WI38 (cell line): ENCODE measurements around the gene CCDC8.
"Not testable (repeated sequence)": the region's sequence is repeated elsewhere in the genome, so short reads cannot be mapped to it uniquely, and the experiment has no call there.

Experiments
- H3K4me3 ChIP-seq: 2 replicates; pipeline ENCODE4 v1.5.1; 2011; ENCODE audit warnings: low read depth, mild to moderate bottlenecking, control low read depth, low read length
- TF ChIP-seq, protein P1 (sequence below): IDR thresholded peaks from 2 replicates; pipeline ENCODE4 v1.5.1; 2012; ENCODE audit warnings: low read depth, mild to moderate bottlenecking, control low read depth, low read length

Gene CCDC8

DNA sequence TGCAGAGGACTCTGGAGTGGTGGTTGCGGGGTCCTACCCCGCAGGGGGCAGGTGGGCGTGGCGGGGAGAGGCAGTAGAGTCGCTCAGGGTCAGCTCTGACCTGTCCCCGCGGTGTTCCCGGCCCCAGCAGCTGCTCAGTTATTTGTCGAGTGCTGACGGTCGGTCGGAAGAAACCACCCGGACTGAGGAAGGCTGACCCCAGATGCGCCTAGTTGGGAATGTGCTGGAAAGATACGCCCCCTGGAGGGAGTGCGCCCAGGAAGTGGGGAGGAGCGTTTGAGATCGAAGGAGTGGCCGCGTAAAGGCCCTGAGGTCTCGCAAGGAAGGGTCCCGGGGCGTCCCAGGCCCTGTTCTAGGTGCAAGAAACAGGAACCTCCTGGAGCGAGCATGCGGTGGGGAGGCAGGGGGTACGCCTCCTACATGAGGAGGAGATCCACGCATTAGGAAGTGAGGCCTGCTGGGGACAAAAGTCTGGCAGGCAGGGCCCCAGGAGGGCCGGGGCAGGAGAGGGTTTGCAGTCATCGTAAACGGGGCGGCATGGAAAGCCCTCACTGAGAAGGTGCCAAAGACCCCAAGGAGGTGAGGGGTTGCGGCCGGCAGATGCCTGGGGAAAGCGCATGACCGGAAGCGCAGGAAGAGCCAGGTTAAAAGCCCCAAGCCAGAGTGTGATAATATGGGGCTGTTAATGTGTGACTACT lies 9.2 kb downstream of the CCDC8 start:
- TF ChIP-seq, protein P1, sequence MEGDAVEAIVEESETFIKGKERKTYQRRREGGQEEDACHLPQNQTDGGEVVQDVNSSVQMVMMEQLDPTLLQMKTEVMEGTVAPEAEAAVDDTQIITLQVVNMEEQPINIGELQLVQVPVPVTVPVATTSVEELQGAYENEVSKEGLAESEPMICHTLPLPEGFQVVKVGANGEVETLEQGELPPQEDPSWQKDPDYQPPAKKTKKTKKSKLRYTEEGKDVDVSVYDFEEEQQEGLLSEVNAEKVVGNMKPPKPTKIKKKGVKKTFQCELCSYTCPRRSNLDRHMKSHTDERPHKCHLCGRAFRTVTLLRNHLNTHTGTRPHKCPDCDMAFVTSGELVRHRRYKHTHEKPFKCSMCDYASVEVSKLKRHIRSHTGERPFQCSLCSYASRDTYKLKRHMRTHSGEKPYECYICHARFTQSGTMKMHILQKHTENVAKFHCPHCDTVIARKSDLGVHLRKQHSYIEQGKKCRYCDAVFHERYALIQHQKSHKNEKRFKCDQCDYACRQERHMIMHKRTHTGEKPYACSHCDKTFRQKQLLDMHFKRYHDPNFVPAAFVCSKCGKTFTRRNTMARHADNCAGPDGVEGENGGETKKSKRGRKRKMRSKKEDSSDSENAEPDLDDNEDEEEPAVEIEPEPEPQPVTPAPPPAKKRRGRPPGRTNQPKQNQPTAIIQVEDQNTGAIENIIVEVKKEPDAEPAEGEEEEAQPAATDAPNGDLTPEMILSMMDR = no peak
- no peak overlapping the region for H3K4me3 ChIP-seq

GRCh38 chr19:46402725-46403124 lies 10.6 kb downstream of the CCDC8 start:
- H3K4me3 ChIP-seq = no peak overlapping the region
- TF ChIP-seq, protein P1 = no peak

DNA sequence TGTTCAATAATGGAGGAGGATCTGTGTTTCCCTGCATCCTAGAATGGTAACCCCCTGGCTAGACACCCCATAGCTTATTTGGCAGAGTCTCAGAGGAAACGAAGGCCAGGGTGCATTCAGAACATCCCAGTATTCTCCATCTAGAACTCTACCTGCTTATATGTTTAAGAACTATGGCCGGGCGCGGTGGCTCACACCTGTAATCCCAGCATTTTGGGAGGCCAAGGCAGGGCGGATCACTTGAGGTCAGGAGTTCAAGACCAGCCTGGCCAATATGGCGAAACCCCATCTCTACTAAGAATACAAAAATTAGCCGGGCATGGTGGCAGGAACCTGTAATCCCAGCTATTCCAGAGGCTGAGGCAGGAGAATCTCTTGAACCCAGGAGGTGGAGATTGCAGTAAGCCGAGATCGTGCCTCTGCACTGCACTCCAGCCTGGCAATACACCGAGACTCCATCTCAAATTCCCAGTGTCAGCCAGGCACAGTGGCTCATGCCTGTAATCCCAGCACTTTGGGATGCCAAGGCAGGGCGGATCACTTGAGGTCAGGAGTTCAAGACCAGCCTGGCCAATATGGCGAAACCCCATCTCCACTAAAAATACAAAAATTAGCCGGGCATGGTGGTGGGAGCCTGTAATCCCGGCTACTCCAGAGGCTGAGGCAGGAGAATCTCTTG lies 15.4 kb downstream of the CCDC8 start:
- not testable (repeated sequence) for H3K4me3 ChIP-seq

GRCh38 chr19:46394402-46394797 lies 19.0 kb downstream of the CCDC8 start:
- no peak overlapping the region for H3K4me3 ChIP-seq
- TF ChIP-seq, protein P1 = no peak

DNA sequence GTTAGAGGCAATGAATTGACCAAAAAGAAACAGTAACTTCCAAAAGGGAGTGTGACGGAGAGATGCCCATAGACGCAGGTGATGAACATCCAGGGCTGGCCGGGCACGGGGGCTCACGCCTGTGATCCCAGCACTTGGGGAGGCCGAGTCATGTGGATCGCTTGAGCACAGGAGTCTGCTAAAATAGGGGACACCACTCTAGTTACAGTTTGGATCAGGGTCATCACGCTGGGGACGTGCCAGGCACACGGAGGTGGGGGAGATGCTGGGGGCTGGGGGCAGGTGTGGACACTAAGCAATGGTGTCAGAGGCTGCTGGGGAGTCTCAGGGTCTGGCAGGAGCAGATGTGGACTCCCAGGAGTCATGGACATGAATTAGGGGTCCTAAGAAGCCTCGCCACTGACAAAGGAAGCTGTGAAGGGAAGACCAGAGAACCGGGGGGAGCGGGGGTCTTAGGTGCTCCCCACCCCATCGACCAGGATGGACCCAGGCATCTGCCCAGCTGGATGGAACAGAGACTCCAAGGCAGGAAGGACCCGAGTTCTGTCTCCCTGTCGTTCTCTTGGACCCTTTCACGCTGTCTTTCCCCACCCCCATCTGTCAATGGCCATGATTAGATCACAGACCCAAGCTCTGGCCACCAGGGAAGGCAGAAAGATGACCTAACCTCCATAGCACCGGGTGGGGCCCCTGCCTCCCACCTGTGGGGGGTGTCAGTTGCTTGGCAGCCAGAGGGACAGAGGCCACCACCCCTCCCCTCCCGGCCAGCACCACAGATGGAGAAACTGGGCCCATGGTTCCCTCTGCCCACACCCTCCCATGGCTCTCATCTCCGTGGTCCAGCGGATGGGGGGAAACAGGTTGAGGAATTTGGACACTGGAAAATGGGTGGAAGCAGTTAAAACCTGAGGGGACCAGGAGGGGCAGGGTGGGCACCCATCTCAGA lies 19.6 kb downstream of the CCDC8 start:
- TF ChIP-seq, protein P1 = no peak
- no peak overlapping the region for H3K4me3 ChIP-seq

DNA sequence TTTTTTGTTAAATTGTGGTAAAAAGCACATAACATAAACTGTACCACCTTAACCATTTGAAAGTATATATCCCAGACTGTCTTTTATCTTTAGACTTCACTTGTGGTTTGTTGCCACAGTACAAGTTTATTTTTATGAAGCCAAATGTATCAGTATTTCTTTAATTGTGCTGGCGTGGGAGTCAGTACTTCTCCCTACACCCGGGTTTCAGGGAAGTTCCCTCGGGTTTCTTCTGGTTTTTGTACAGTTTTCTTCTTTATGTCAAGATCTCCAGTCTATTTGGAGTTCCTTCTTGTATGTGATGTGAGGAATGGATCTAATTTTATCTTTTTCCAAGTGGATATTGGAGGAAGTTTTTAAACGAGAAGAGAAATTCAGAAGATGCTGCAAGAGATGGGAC lies 20.5 kb downstream of the CCDC8 start:
- TF ChIP-seq, protein P1 = no peak

DNA sequence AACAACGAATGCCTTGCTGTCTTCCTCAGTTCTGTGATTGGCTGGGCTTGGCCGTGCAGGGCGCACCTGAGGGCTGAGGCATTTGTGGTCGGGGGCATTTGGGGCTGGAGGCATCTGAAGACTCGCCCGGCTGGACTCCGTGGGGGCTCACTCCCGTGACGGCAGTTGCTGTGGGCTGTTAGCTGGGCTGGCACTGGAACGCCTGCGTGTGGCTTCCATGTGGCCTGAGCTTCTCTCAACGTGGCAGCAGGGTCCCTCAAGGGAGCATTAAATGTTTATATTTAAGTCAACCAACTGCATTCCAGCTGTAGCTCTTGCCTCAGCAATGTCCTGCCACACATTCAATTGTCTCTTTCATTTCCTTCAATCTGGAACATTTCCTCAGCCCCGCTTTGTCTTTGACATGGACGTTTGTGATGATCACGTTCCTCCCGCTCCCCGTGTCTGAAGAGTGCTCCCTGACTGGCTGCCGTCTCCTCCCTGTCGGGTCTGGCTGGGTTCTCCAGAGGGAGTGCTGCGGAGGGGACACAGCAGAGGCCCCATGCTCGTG lies 21.0 kb downstream of the CCDC8 start:
- H3K4me3 ChIP-seq = no peak overlapping the region
- TF ChIP-seq, protein P1 = no peak

More for the DNA sequence above, 20.5 kb downstream of the CCDC8 start:
- H3K4me3 ChIP-seq = no peak overlapping the region
